Endothelial cell of umbilical vein (primary cell): ENCODE measurements around the gene QTRT2. TPM values are rescaled to one million over a fixed set of nuclear protein-coding genes. Genes with fewer than 3 reads are reported as not detected.

Source experiments
- BruUV-seq: library from RNA; stranded (reverse); fragments of 400-500 nt; replicated peaks from 2 replicates; lab custom pipeline; 2021; lab: Mats Ljungman, UMichigan
- CTCF ChIA-PET: fragments of 300-600, 350-600 bp; sonication (Branson Sonifier 250); formaldehyde crosslinking; loops from one replicate; lab custom pipeline; 2021; ENCODE audit warnings: antibody characterized with exemption, inconsistent platforms; lab: Charles Lee
- POLR2A ChIA-PET: fragments of 300-600, 350-600 bp; sonication (Branson Sonifier 250); formaldehyde crosslinking; loops from one replicate; lab custom pipeline; 2021; ENCODE audit warnings: antibody characterized with exemption, inconsistent platforms; lab: Charles Lee
- DNase-seq: peaks from one replicate; pipeline ENCODE4 v3.0.0-alpha.2; 2011; ENCODE audit warnings: low read depth, low spot score
- FAIRE-seq: peaks from 2 replicates; lab custom pipeline; 2011; peaks lifted over from hg19 to GRCh38; lab: Jason Lieb, UNC
- H2AFZ ChIP-seq: 2 replicates; pipeline ENCODE4 v1.6.0; 2012; ENCODE audit warnings: low read depth, low read length, control low read depth, inconsistent platforms
- H3K27ac ChIP-seq: 2 replicates; pipeline ENCODE4 v1.5.1; 2011; ENCODE audit warnings: low read depth, mild to moderate bottlenecking, control low read depth, low read length, moderate library complexity; ENCODE audit not compliant: insufficient read depth
- H3K27me3 ChIP-seq, 2 experiments: 2 replicates each; pipeline versions ENCODE4 v1.6.0 to v1.6.1; 2011; ENCODE audit warnings: low read length in 2 of 2, mixed read lengths in 1 of 2; ENCODE audit not compliant: control insufficient read depth in 2 of 2, insufficient read depth in 2 of 2
- H3K36me3 ChIP-seq, 2 experiments: 2 replicates in 1 of 2; 3 replicates in 1 of 2; pipeline ENCODE4 v1.5.1; 2011; ENCODE audit warnings: low read length in 2 of 2, mild to moderate bottlenecking in 1 of 2, moderate library complexity in 1 of 2; ENCODE audit not compliant: control insufficient read depth in 2 of 2, insufficient read depth in 2 of 2; ENCODE audit errors: extremely low read depth in 1 of 2
- H3K4me1 ChIP-seq: 3 replicates; pipeline ENCODE4 v1.5.1; 2011; ENCODE audit warnings: mild to moderate bottlenecking, low read length; ENCODE audit not compliant: control insufficient read depth, insufficient read depth; ENCODE audit errors: extremely low read depth
- H3K4me2 ChIP-seq: 2 replicates; pipeline ENCODE4 v1.6.1; 2011; ENCODE audit warnings: low read length, control low read depth, mixed read lengths; ENCODE audit not compliant: insufficient read depth
- H3K4me3 ChIP-seq, 3 experiments: fragments of 200-600 bp in 1 of 3; sonication (generic), shearing (Covaris generic) in 1 of 3; replicated peaks in 1 of 3; 2 replicates each; pipeline ENCODE4 v1.5.1; 2011 to 2016; ENCODE audit warnings: control low read depth in 3 of 3, low read length in 3 of 3, mild to moderate bottlenecking in 2 of 3, inconsistent platforms in 1 of 3, low read depth in 1 of 3, moderate library complexity in 1 of 3; ENCODE audit not compliant: insufficient read depth in 1 of 3
- H3K79me2 ChIP-seq: 2 replicates; pipeline ENCODE4 v1.6.0; 2012; ENCODE audit warnings: low read length, inconsistent platforms; ENCODE audit not compliant: control insufficient read depth, insufficient read depth
- H3K9ac ChIP-seq: replicated peaks from 2 replicates; pipeline ENCODE3; 2011; ENCODE audit warnings: low read length, control low read depth; ENCODE audit not compliant: insufficient read depth; ENCODE audit errors: extremely low read depth
- H3K9me1 ChIP-seq: replicated peaks from 3 replicates; pipeline ENCODE4 v1.6.0; 2011; ENCODE audit warnings: mild to moderate bottlenecking, low read length; ENCODE audit not compliant: control insufficient read depth, insufficient read depth; ENCODE audit errors: extremely low read depth
- H3K9me3 ChIP-seq: replicated peaks from 2 replicates; pipeline ENCODE4 v1.5.1; 2012; ENCODE audit warnings: low read length, inconsistent platforms; ENCODE audit not compliant: control insufficient read depth, insufficient read depth
- H4K20me1 ChIP-seq: replicated peaks from 2 replicates; pipeline ENCODE3; 2011; ENCODE audit warnings: mild to moderate bottlenecking, low read length; ENCODE audit not compliant: control insufficient read depth, insufficient read depth; ENCODE audit errors: extremely low read depth
- EZH2 ChIP-seq: IDR thresholded peaks from 2 replicates; pipeline ENCODE4 v1.6.1; 2012; ENCODE audit warnings: borderline replicate concordance, low read depth, mild to moderate bottlenecking, moderate library complexity, low read length, inconsistent platforms; ENCODE audit not compliant: severe bottlenecking
- FOS ChIP-seq: IDR thresholded peaks from 2 replicates; pipeline ENCODE4 v1.6.1; 2011; ENCODE audit warnings: mild to moderate bottlenecking, low read length, moderate library complexity, borderline replicate concordance; ENCODE audit not compliant: insufficient read depth
- GATA2 ChIP-seq: IDR thresholded peaks from 2 replicates; pipeline ENCODE4 v1.7.0; 2011; ENCODE audit warnings: low read depth, mild to moderate bottlenecking, moderate library complexity, mixed read lengths, low read length; ENCODE audit not compliant: insufficient read length, insufficient read depth
- JUN ChIP-seq: IDR thresholded peaks from 2 replicates; pipeline ENCODE4 v1.6.1; 2011; ENCODE audit warnings: borderline replicate concordance, low read depth; ENCODE audit not compliant: insufficient read length, insufficient read depth
- MYC ChIP-seq: IDR thresholded peaks from one replicate; pipeline ENCODE4 v1.6.1; 2011; ENCODE audit warnings: mild to moderate bottlenecking, low read depth, low read length
- POLR2A ChIP-seq: IDR thresholded peaks from 2 replicates; pipeline ENCODE4 v1.6.1; 2012; ENCODE audit warnings: low read depth, mild to moderate bottlenecking, control low read depth, low read length
- POLR2AphosphoS5 ChIP-seq: IDR thresholded peaks from 2 replicates; pipeline ENCODE4 v1.6.1; 2012; ENCODE audit warnings: low read depth, mild to moderate bottlenecking, control low read depth, low read length, moderate library complexity; ENCODE audit not compliant: insufficient read depth
- dilution Hi-C: fragments of 300-500 bp; cut with MboI; formaldehyde crosslinking; loops from one replicate; pipeline ENCODE4 v1.15.0; 2019; ENCODE audit warnings: low sequenced_read_pairs; ENCODE audit not compliant: extremely low pct_ligation_motif_present
- intact Hi-C: fragments of 100-400 bp; cut with micrococcal nuclease; formaldehyde crosslinking; loops from one replicate; pipeline ENCODE4 v1.10.0; 2022
- polyA plus RNA-seq, 4 experiments: library from polyadenylated mRNA; depleted of rRNA in 3 of 4; stranded (reverse) in 3 of 4; unstranded in 1 of 4; fragments of >200 nt; gene quantifications; 2 replicates each; pipeline versions ENCODE4 v1.2.1 to v1.2.3, GENCODE V29; 2011 to 2012; ENCODE audit warnings: missing spikeins in 1 of 4
- total RNA-seq: library from RNA; stranded (reverse); gene quantifications from 2 replicates; pipeline ENCODE4 v1.2.3, GENCODE V29; 2021
- TF ChIP-seq, protein P1 (sequence below), 2 donors: IDR thresholded peaks; 1 replicate in 1 of 2; 2 replicates in 1 of 2; pipeline ENCODE4 v1.5.1; 2011; ENCODE audit warnings: low read length in 2 of 2, mild to moderate bottlenecking in 2 of 2, moderate library complexity in 2 of 2, control low read depth in 1 of 2, inconsistent platforms in 1 of 2, low read depth in 1 of 2; ENCODE audit not compliant: insufficient read depth in 1 of 2; ENCODE audit errors: extremely low read depth in 1 of 2
- TF ChIP-seq, protein P2 (sequence below): IDR thresholded peaks from 2 replicates; pipeline ENCODE4 v1.6.1; 2011; ENCODE audit not compliant: insufficient read depth, insufficient read length

The QTRT2 gene
- total and polyA plus RNA-seq, 2 donors (not counting 3 experiments of a cell fraction or from before 2014, with no cell fraction given) = 11.0 to 42.8 TPM

DNA sequence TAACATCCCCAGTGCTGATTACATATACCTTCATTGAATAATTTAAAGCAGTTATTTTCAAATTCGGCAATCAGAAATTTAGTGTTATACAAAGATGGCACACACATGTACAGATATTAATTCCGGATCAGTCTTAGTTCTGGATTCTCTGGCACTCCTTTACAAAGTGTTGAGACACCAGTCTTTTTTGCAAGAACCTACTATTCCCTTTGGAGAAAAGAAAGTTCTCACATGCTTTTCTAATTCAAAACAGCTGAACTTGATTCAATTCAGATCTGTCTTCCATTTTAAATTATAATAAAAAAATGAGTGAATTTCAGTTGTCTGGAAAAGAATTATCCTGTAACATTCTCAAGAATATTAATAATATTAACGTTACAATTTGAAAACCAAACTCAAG lies 20.6 kb upstream of the QTRT2 start:
- Histone ChIP-seq H3K4me2 (no peak overlapping the region), H3K27me3 (no peaks in the 10 kb centered on the region), H3K9me1 (no peaks in the 10 kb centered on the region), H3K9ac (no peak overlapping the region), H3K9me3 (no peaks in the 10 kb centered on the region), H3K79me2 (no peaks in the 10 kb centered on the region), H3K36me3 (no peaks in the 10 kb centered on the region), H3K27ac (no peak overlapping the region), H3K4me3 (no peak overlapping the region), H2AFZ (no peak overlapping the region), H4K20me1 (no peaks in the 10 kb centered on the region), H3K4me1 (peaks cover 3% of the 10 kb centered on the region)
- no peak for FAIRE-seq
- ChIA-PET CTCF (interaction anchor here (2.4 kb wide), 1 partner anchor 119 kb away, joined by 7 read pairs; no protein-coding TSS in a partner anchor), POLR2A (no interaction called here)
- dilution Hi-C loops = no loop called here
- DNase-seq = no peak
- BruUV-seq = no TSS peak
- intact Hi-C loops = no loop called here
- TF ChIP-seq, protein P1, sequence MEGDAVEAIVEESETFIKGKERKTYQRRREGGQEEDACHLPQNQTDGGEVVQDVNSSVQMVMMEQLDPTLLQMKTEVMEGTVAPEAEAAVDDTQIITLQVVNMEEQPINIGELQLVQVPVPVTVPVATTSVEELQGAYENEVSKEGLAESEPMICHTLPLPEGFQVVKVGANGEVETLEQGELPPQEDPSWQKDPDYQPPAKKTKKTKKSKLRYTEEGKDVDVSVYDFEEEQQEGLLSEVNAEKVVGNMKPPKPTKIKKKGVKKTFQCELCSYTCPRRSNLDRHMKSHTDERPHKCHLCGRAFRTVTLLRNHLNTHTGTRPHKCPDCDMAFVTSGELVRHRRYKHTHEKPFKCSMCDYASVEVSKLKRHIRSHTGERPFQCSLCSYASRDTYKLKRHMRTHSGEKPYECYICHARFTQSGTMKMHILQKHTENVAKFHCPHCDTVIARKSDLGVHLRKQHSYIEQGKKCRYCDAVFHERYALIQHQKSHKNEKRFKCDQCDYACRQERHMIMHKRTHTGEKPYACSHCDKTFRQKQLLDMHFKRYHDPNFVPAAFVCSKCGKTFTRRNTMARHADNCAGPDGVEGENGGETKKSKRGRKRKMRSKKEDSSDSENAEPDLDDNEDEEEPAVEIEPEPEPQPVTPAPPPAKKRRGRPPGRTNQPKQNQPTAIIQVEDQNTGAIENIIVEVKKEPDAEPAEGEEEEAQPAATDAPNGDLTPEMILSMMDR (IDR thresholded peaks at IDR 0.05; ENCODE audit: extremely low read depth in 1 of 2, insufficient read depth in 1 of 2, low read depth in 1 of 2, low read length in 2 of 2) = no peak
- TF ChIP-seq POLR2AphosphoS5 (no peak), JUN (no peak), POLR2A (no peak), EZH2 (no peak), MYC (no peak)

GRCh38 chr3:114043205-114043604 lies 13.3 kb upstream of the QTRT2 start:
- no peaks in the 10 kb centered on the region for H4K20me1 ChIP-seq
- no peaks in the 10 kb centered on the region for H3K79me2 ChIP-seq
- POLR2A ChIA-PET = no interaction called here
- H3K27me3 ChIP-seq = no peaks in the 10 kb centered on the region
- BruUV-seq = no TSS peak
- no peak overlapping the region for H3K9ac ChIP-seq
- TF ChIP-seq MYC = no peak
- TF ChIP-seq, protein P1 (IDR thresholded peaks at IDR 0.05; ENCODE audit: extremely low read depth in 1 of 2, insufficient read depth in 1 of 2, low read depth in 1 of 2, low read length in 2 of 2) = no peak
- TF ChIP-seq POLR2A = no peak
- no peak for TF ChIP-seq POLR2AphosphoS5
- TF ChIP-seq JUN = no peak
- no peak for TF ChIP-seq GATA2
- TF ChIP-seq FOS = no peak
- TF ChIP-seq, protein P2, sequence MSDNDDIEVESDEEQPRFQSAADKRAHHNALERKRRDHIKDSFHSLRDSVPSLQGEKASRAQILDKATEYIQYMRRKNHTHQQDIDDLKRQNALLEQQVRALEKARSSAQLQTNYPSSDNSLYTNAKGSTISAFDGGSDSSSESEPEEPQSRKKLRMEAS = no peak
- no peaks in the 10 kb centered on the region for H3K9me1 ChIP-seq
- FAIRE-seq = peak; percentile 21
- H3K4me1 ChIP-seq = no peaks in the 10 kb centered on the region
- dilution Hi-C loops (no loop called here), intact Hi-C loops (no loop called here)
- H3K27ac ChIP-seq = no peak overlapping the region
- H3K4me2 ChIP-seq = no peak overlapping the region
- no peak overlapping the region for H2AFZ ChIP-seq
- no peak for DNase-seq
- no peak overlapping the region for H3K4me3 ChIP-seq
- no peaks in the 10 kb centered on the region for H3K9me3 ChIP-seq
- CTCF ChIA-PET = interaction anchor here (1.0 kb wide), 1 partner anchor 9 kb away, joined by 3 read pairs; no protein-coding TSS in a partner anchor
- H3K36me3 ChIP-seq = no peaks in the 10 kb centered on the region
